GM12878 (cell line): ENCODE results near the gene GALNTL6.

ENCODE experiments used
- CHD2 ChIP-seq: IDR thresholded peaks from 2 replicates; pipeline ENCODE4 v1.6.1; 2011; ENCODE audit warnings: low read depth, low read length, improper control_type of control experiment, borderline replicate concordance
- CTCF ChIP-seq, 3 experiments: IDR thresholded peaks in 2 of 3; conservative IDR thresholded peaks in 1 of 3; 2 replicates each; pipeline ENCODE4 v1.5.1; 2011; ENCODE audit warnings: low read depth in 3 of 3, low read length in 3 of 3, mild to moderate bottlenecking in 3 of 3, control low read depth in 2 of 3, moderate library complexity in 2 of 3, inconsistent platforms in 1 of 3, mixed read lengths in 1 of 3; ENCODE audit not compliant: control insufficient read depth in 2 of 3, insufficient read depth in 1 of 3; ENCODE audit errors: extremely low read depth in 1 of 3
- DPF2 ChIP-seq: fragments of 450-650 bp; IDR thresholded peaks from 2 replicates; pipeline ENCODE4 v1.6.1; 2017; ENCODE audit warnings: mild to moderate bottlenecking
- MXI1 ChIP-seq: fragments of 150-350 bp; IDR thresholded peaks from 2 replicates; pipeline ENCODE4 v1.6.1; 2011; ENCODE audit warnings: low read depth, mild to moderate bottlenecking, inconsistent platforms, low read length, improper control_type of control experiment
- NFIC ChIP-seq: IDR thresholded peaks from 2 replicates; pipeline ENCODE4 v1.6.1; 2012; ENCODE audit warnings: low read depth, mild to moderate bottlenecking, inconsistent platforms, low read length, moderate library complexity
- NR2C2 ChIP-seq: IDR thresholded peaks from 2 replicates; pipeline ENCODE4 v1.6.1; 2011; ENCODE audit warnings: borderline replicate concordance, low read depth; ENCODE audit not compliant: control insufficient read depth, insufficient read length
- REST ChIP-seq: IDR thresholded peaks from 2 replicates; pipeline ENCODE4 v1.6.1; 2012; ENCODE audit warnings: mild to moderate bottlenecking, low read depth, low read length
- TAF1 ChIP-seq: IDR thresholded peaks from 2 replicates; pipeline ENCODE4 v1.6.1; 2011; ENCODE audit warnings: mild to moderate bottlenecking, low read depth, low read length, borderline replicate concordance
- ZSCAN29 ChIP-seq: fragments of 450-650 bp; IDR thresholded peaks from 2 replicates; pipeline ENCODE4 v1.6.1; 2017; ENCODE audit warnings: mild to moderate bottlenecking, moderate library complexity

GRCh38 chr4:172018358-172018757, 205.2 kb downstream of the GALNTL6 start:
- TF ChIP-seq DPF2 (no peak), TAF1 (no peak), NFIC (no peak), MXI1 (no peak), CHD2 (no peak), REST (no peak), ZSCAN29 (no peak), CTCF (IDR thresholded peaks at IDR 0.05 in 2 of 3, conservative IDR thresholded peaks at IDR 0.05 in 1 of 3; ENCODE audit: control insufficient read depth in 2 of 3, extremely low read depth in 1 of 3, insufficient read depth in 1 of 3, low read depth in 3 of 3, low read length in 3 of 3) (no peak), NR2C2 (no peak)
